Right renal cortex interstitium (tissue), 3 donors: ENCODE data around the gene PACRG. TPM values are rescaled to one million over a fixed set of nuclear protein-coding genes. Genes with fewer than 3 reads are reported as not detected.
A peak's percentile ranks its signal among the peaks of the same experiment; 100 is the strongest.

Experiments
- DNase-seq, 3 donors: peaks; one replicate each; pipeline ENCODE4 v3.0.0-alpha.2; 2013; ENCODE audit warnings: low read depth in 3 of 3, low spot score in 2 of 3
- polyA plus RNA-seq, 3 donors: library from polyadenylated mRNA; unstranded; fragments of 120-200 nt; gene quantifications; one replicate each; pipeline ENCODE4 v1.2.1, GENCODE V29; 2013; ENCODE audit not compliant: insufficient read length in 3 of 3

Gene PACRG
- polyA plus RNA-seq, 3 donors: 14.0 to 20.8 (median 20.7) TPM

DNA sequence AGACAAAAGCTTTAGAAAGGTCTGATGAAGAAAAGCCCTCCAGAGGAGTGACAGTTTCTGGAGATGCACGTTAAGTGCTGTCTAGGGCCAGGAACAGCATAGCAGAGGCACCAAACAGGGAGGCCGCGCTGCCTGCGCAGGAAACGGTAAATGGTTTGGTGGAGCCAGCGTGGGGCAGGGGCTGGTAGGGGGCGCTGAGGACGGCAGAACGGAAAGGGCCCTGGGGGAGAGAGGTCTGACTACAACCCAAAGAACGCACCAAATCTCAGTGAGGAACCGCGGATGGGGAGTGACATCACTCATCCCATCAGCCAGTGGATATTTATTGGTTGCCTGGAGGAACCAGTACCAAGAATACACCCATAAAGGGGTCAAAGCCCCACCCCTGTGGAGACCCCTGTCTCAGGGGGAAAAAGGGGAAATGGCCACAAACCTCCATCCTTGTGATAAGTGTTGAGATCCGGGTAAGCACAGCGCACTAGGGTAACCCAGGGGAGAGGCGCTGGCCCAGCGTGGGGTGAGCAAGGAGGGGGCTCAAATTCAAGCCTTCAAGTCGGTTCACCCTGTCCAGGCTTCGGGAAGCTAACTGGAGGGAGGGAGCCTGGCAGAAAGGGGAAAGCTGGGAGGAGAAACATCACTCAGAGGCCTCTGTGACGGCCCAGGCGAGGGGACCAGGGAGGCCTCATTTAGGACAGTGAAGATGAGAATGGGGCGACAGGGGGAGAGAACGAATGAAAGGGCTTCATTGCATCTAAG, 437.6 kb downstream of the PACRG start:
- DNase-seq: no peak

DNA sequence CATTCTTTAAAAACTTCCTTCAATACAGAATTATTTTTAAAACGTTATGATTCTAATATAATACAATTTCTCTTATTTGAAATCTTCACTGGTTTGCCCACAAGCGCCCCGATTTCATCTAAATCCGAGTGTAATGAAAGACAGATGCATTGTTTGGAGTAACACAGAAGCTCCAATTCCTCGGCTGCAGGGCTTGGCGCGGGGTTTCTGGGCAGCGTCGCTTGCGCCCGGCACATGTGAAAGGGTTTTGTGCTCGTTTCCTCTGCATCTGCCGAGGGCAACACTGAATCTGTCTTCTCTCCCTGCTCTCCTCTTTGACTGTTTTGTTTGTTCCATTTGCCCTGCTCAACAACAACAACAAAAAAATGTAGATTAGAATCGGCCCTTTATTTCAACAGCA, 438.1 kb downstream of the PACRG start:
- DNase-seq: no peak

DNA sequence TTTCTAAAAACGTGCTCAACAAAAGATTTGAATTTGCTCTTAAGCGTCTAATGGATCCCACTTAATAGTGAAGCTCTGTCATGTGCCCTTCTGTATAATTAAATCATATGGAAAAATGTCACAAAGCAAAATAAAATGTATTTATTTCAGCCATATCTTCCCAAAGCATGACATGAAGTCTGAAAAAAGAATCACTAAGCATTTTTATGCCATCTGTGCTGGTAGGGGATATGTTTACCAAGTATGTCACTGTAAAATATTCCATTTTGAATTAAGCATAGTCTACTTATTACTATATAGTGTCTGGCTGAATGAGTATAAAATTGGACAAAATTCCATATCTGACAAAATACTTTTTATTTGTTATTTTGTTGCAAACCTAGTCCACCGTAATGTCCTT, 438.7 kb downstream of the PACRG start:
- no peak for DNase-seq

DNA sequence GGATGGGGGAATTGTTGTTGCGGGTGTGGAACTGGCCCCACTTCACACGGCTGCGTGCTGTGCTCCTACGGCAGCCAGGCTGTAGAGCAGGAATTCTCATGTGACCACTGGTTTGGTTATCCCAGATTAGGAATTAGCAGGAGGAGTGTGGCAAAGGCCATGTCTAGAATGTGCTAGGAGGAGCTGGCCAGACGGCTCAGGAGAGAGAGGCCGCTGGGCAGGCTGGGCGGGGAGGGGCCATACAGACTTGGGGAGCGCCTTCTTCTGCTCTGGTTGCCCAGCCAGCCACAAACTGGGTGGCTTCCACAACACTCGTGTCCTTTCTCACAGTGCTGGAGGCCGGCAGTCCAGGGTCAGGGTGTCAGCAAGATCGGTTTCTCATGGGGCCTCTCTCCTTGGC, 441.7 kb downstream of the PACRG start:
- no peak for DNase-seq

DNA sequence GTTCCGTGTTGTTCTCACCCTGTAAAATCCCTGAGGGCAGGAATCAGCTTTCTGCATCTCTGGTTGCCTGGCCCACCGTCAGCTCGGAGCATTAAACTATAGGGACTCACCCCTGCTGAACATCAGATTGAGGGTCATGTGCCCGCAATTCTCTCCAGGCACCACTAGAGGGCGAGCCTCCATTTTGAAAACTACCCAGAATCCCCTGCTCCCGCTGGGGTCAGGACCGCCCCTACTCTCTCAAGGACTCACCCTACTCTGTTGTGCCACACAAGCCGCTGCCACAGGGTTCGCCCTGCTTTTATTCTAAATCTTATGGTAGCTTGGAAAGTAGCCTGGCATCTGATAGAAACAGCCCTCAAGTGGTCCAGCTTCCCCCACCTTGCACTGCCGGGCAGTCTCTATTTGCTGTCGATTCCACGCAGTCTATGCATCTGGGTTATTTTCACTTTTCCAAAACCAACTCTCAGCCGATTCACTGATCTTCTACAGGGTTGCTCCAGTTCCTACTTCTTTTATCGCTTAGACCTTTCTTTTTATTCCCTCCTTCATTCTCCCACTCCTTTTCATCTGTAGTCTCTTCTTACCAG, 442.6 kb downstream of the PACRG start:
- DNase-seq: no peak

DNA sequence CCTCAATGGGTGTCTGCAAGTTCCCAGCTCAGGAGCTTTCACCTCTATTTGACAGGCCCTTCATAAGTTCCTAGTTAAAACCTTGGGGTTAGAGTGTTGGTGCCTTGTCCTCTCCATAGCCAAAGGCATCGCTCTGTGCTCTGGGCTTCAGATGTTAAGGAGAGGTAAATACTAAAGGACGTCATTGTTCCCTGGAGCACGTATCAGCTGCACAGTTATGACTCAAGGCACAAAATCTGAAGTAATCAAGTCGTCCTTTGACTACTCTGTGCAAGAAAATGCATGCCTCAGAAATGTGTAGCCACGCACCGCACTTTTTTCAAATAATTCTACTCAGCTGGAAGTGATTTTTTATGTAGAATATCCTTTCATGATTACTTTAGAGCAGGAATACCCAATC, 446.0 kb downstream of the PACRG start:
- DNase-seq: no peak

DNA sequence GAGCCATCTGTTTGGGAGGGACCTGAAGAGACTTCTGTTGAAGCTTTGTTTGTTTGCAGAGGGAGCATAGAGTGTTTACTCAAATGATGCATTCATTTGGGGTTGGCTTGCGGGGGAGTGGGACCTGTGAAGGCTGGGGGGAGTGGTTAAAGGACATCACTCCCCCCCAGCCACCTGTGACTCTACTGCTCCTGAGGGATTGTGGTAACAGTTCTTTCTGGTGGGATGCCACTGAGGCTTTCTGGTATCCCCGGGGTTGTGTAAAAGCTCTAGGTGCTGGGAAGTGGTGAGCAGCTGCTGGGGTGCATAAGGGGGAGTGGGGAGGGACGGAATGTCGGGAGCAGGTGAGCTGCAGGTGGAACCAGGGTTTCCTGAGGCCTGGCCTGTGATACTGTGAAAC, 447.5 kb downstream of the PACRG start:
- no peak for DNase-seq

DNA sequence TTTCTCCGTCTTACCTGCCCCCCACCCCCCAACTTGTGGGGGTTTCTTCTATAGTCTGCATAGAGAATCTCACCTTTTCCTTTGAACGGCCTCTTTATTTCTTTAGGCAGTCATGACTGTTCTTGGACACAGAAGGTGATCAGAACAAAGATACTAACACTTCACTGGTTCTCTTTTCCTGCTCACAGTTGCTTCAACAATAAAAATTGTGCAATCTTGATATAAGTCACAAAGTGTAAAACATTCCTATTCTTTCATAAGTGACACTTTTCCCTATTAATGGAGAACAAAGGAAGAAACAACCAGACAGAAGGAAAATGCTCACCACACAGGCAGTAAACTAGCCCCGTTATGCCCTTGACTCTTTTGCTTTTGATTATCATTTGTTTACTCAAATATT, 448.3 kb downstream of the PACRG start:
- no peak for DNase-seq

DNA sequence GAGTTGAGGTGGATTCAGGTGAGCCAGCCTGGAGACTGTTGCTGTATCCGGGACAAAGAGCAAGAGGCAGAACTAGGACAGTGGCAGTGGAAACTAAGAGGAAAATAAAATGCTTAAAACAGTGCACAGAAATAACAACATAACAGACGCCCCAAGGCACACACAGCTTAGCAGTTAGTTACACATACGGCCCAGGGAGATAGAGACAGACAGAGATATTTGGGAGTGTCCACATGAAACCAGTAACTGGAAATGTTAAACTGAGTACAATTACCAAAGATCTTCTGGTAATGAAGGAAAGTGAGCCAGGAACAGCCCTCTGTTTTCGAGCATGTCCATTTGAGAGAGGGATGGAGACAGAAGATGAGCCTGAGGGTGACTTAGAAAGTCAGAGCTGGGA, 449.2 kb downstream of the PACRG start:
- no peak for DNase-seq

DNA sequence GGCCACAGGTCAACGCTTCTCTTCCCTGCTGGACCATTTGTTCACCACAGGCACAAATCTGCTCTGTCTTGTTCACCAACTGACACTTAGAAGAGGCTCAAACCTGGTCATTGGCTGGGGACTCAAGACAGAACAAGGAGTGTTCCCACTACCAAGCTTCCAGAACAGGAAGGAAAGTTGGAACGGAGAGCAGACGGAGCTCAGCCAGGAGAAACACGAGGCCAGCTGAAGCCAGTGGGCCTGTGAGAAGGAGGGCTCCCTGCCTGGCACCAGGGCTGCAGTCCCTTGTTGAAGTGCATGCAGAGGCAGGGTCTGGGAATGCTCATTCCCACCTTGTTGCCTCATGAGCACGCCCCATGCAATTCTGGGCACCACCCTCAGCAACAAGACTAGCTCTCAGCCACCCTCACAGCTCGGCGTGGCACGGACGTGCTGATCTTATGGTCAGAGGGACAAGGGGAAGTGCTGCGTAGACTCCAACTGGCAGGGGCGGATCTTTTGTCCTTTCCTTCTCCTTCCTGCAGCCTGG, 450.2 kb downstream of the PACRG start:
- no peak for DNase-seq

DNA sequence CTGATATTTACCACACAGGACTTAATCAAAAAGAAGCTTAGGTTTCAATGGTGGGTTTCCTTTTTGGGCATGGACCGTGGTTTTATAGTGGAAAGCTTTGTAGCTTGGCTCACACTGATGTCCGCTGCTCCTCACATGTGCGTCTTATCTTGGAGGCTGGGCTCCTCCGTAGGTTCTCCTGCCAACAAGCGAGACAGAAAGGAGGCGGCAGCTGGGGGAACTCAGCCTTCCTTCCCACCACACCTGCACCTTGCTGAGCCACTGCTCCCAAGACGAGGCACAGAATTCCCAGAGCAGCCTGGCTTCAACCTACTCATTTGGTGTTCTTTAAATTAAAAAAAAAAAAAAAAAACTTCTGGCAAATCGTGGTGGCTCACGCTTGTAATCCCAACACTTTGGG, 451.3 kb downstream of the PACRG start:
- no peak for DNase-seq

DNA sequence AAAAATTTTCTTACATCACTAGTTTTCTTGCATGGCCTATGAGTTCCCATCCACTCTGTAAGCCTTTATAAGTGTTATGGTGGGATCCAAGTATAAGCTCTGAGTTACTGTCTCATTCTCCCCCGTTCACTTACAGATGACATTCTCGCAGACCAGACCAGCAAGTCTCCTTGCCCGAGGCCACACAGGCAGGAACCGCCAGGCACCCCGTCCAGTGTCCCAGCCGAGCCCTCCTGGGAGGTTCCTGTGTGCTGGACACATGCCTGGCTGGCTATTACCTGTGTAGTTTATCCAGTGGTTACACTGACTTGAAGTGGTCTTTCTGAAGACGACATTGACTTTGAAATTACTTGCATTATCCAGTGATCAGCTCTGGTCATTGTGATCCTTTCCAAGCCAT, 451.9 kb downstream of the PACRG start:
- no peak for DNase-seq

DNA sequence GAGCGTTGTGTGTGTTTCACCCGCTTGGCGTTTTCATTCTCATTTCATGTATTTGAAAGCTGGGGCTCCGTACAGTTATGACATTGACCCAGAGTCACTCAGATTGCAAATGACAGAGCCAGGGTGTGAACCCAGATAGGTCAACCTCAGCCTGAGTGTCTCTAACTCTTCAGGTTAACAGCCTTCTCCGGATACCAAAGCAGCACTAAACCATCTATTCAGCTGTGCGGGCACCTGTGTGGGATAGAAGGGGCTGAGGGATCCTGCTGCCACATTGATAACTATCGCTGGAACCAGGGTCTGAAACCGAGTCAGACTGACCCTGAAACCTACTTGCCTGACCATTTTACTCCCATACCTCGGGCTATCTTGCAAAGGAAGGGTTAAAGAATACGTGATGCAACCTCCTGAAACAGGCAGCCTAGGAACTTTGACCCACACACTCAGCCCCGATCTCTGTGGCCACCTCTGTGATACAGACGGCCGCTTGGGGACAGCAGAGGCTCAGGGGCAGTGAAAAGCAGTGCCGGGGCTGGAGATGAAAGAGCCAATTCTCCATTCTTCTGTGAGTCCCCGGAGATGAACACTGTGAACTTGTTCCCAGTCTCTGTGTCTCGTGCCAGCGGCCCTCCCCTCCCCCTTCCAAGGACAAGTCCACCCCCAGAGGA, 453.2 kb downstream of the PACRG start:
- DNase-seq: peak in 1 of 3 donors; percentile 16

DNA sequence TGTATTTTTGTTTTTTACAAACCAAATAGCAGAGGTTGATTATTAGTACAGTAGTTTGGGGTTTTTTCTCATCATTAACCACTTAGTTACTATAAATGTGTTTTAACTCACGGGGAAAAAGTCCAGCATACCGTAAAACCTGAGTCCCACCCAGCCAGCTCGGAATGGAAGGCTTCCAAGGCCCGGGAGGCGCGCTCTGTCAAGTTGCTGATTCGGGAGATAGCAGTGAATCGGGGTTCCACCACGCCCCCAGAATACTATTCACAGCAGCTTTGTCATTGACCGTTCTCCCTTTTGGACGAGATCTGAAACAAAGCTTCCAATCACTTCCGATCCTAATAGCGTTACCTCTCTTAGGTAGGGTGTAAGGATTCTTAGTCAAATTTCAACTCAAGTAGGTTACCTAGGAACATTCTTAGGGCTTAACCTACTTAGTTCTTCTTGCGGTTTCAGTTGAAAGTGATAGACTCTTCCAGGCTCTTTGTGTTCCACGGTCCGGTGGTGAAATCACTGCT, 453.9 kb downstream of the PACRG start:
- DNase-seq: no peak

DNA sequence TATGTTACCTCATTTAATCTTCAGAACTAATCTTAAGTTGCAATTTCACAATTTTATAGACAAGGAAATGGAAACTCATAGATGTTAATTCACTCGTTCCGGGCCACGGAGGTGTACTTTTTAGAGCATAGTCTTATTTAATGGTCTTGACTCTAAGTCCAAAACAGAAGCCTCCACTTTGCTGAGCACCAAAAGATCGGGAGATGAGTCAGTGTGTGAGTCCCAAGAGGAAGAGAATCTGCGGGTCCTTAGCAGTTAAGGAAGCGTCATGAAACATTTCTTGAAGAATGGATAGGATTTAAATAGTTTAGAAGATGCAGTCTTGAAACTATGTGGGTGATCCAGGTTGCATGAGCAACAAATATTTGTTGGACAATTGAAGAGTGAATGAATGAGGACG, 454.9 kb downstream of the PACRG start:
- DNase-seq: no peak

DNA sequence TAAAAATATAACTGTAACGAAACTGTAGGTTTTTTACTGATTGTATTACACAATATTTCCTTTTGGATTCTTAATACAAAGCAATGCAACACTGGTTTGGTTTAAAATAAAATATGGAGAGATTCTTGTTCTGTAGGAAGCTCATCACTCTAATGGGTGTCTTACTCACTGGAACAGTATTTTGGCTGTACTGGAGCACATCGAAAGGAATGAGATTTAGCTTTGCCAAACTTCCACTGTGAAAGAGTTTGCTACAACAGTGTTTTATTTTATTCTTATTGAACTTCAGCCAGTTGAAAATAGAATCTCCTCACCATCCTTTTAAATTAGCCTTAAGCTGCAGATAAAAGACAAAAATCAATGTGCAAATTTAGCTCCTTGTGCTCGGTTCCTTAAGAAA, 456.0 kb downstream of the PACRG start:
- no peak for DNase-seq

DNA sequence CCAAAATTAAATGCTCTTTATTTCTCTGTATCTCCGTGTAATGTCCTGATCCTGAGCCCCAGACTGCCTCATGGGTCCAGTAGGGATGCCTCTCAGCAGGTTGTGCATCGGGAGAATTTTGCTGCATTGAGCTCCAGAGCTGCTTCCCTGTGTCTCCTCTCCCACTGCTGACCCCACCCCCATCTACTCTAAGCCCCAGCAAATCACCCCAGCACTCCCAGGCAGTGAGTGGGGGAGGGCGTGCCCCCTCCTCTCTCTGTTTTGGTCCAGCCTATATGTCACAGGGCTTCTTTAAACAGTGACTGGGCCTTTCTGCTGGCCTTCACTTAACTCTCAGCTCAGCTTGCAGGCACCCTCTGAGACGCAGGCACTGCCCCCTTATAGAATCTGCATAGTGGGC, 458.0 kb downstream of the PACRG start:
- DNase-seq: no peak

DNA sequence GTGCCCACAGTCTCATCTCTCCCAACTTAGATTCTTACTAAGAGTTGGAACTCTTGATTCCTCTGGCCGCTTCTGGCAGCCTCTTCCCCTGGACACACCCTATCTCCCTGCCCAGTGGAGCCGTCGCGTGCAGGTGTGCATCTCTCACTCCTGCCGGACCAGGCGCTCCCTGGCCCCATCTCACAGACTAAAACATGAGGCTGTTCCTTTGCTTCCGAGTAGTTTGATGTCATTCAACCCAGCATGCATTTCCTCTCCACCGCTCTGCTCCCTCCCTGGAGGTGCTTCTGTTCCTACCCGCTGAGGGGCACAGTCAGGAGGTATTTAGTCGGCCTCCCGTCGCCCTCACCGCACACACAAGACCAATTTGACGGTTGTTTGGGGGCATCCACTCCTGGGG, 458.8 kb downstream of the PACRG start:
- no peak for DNase-seq

DNA sequence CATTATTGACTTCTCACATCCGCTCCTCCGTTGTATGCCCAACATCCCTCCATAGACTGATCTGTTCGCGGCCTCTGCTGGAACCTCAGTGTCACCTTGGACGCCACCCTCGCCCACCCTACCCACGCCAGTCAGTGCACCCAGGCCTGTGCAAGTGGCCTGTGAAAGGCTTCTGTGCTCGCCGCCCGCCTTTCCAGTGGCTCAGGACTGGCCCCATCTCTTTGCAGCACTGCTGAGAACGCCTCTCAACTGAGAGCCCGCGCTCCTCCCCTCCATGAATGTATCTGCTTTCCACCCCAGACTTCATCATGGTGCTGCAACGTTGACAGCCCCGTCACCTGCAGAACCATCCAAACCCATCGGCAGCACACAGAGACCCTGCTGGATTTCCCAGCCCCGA, 459.4 kb downstream of the PACRG start:
- no peak for DNase-seq

DNA sequence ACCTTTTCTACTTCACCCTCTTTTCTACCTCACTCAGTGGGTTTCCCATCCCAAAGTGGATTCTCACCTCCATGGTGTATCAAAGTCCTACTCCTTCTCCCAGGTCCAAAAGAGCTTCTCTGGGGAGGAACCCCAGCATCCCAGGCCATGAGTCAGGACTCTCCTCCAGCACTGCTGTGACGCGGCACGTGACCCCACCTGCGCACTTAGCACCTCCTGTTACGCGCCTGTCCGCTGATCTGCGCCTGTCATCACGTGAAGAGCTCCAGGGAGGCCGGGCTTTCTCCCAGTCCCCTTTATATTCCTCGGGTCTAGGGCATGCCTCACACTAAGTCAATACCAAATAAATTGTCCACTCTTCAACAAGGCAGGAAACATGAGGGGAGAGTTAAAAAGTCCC, 459.8 kb downstream of the PACRG start:
- DNase-seq: no peak

DNA sequence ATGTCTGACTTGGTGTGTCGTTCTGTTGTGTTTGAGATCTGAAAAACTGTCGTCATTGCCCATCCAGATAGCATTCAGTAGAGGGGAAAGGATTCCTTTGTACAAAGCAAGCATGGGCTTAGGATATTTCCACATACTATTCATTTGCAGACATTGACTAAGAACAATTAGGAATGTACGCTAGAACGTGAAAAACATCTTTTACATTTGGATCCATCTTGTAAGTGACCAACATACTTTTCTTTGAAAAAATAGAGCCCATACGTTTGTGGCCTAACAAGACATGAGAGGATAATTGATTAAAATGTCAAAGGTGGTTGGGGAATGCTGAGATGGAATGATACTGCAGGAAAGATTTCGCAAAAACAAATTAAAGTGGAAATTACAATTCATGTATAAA, 461.0 kb downstream of the PACRG start:
- DNase-seq: no peak

DNA sequence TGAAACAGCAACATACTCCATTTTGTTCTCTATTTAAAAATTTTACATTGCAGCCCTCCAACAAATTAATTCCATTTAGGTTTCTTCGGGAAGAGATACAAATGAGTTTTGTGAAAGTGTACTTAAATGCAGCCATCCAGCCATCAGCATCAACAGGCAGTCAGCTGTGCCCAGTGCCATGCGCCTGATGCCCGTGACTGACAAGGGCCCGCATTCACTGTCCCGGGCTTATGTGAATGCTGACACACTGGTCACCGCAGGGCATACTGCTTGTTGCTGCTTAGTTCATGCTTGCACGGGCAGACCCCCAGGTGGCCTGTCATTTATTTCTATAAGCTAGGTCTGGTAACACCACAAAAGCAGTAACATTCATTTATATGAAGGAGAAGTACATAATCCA, 461.8 kb downstream of the PACRG start:
- DNase-seq: no peak
